Skin epidermis (tissue), 12 donors: ENCODE measurements around the gene TMEM167A.

Experiments used
- H3K27ac ChIP-seq, 21 experiments: fragments of 200-600 bp; sonication (generic) in 11 of 21; one replicate each; pipeline ENCODE4 v1.5.0; 2020; ENCODE audit warnings: mild to moderate bottlenecking in 3 of 21, inconsistent platforms in 2 of 21, moderate library complexity in 2 of 21
- H3K4me3 ChIP-seq, 7 experiments: fragments of 200-600 bp; sonication (generic) in 2 of 7; one replicate each; pipeline ENCODE4 v1.5.0; 2020; ENCODE audit warnings: inconsistent platforms in 2 of 7, mild to moderate bottlenecking in 2 of 7, moderate library complexity in 1 of 7

TMEM167A gene

GRCh38 chr5:83042507-83042906 lies 34.7 kb downstream of the TMEM167A start:
- H3K27ac ChIP-seq, result no peak overlapping the region
- H3K4me3 ChIP-seq, result no peak overlapping the region

GRCh38 chr5:83038924-83039323 lies 38.3 kb downstream of the TMEM167A start:
- Histone ChIP-seq H3K4me3 (no peak overlapping the region), H3K27ac (no peak overlapping the region)

- Histone ChIP-seq H3K4me3 (no peak overlapping the region), H3K27ac (no peak overlapping the region)
Observed at GRCh38 chr5:83036991-83037575, 40.1 kb downstream of the TMEM167A start.

- peak overlapping the region in 1 of 21 experiments; percentile 3 for H3K27ac ChIP-seq
Observed at GRCh38 chr5:83035373-83036100, 41.7 kb downstream of the TMEM167A start.

GRCh38 chr5:83034528-83035207 lies 42.5 kb downstream of the TMEM167A start:
- H3K27ac ChIP-seq, result no peak overlapping the region
- no peak overlapping the region for H3K4me3 ChIP-seq

More at GRCh38 chr5:83035373-83036100, 41.7 kb downstream of the TMEM167A start:
- H3K4me3 ChIP-seq, result no peak overlapping the region

GRCh38 chr5:83034036-83034435 lies 43.2 kb downstream of the TMEM167A start:
- Histone ChIP-seq H3K4me3 (no peak overlapping the region), H3K27ac (no peak overlapping the region)

- H3K27ac ChIP-seq, result no peak overlapping the region
- H3K4me3 ChIP-seq, result no peak overlapping the region
Observed at GRCh38 chr5:83031381-83031780, 45.8 kb downstream of the TMEM167A start.

GRCh38 chr5:83029912-83030311 lies 47.3 kb downstream of the TMEM167A start:
- no peak overlapping the region for H3K27ac ChIP-seq
- H3K4me3 ChIP-seq, result no peak overlapping the region

- H3K27ac ChIP-seq, result peak overlapping the region in 1 of 21 experiments; percentile 71
- no peak overlapping the region for H3K4me3 ChIP-seq
Observed at GRCh38 chr5:83026930-83027687, 50.1 kb downstream of the TMEM167A start.

GRCh38 chr5:83026516-83026915 lies 50.7 kb downstream of the TMEM167A start:
- Histone ChIP-seq H3K4me3 (no peak overlapping the region), H3K27ac (peak overlapping the region in 2 of 21 experiments; percentile 59 to 71)

- Histone ChIP-seq H3K27ac (peak overlapping the region in 2 of 21 experiments; percentile 59 to 64), H3K4me3 (no peak overlapping the region)
Observed at GRCh38 chr5:83025690-83026478, 51.3 kb downstream of the TMEM167A start.

- Histone ChIP-seq H3K4me3 (no peak overlapping the region), H3K27ac (peak overlapping the region in 1 of 21 experiments; percentile 55)
Observed at GRCh38 chr5:83022334-83022733, 54.9 kb downstream of the TMEM167A start.

GRCh38 chr5:83015676-83016075 lies 61.5 kb downstream of the TMEM167A start:
- Histone ChIP-seq H3K4me3 (no peak overlapping the region), H3K27ac (peak overlapping the region in 1 of 21 experiments; percentile 46)

- Histone ChIP-seq H3K4me3 (no peak overlapping the region), H3K27ac (no peak overlapping the region)
Observed at GRCh38 chr5:83011985-83012384, 65.2 kb downstream of the TMEM167A start.

GRCh38 chr5:83009408-83009807 lies 67.8 kb downstream of the TMEM167A start:
- Histone ChIP-seq H3K4me3 (no peak overlapping the region), H3K27ac (no peak overlapping the region)

- Histone ChIP-seq H3K27ac (no peak overlapping the region), H3K4me3 (no peak overlapping the region)
Observed at GRCh38 chr5:83007755-83008154, 69.4 kb downstream of the TMEM167A start.

- Histone ChIP-seq H3K27ac (no peak overlapping the region), H3K4me3 (no peak overlapping the region)
Observed at GRCh38 chr5:83006683-83007283, 70.4 kb downstream of the TMEM167A start.

GRCh38 chr5:83003791-83004190 lies 73.4 kb downstream of the TMEM167A start:
- Histone ChIP-seq H3K4me3 (no peak overlapping the region), H3K27ac (no peak overlapping the region)
